H1 (cell line): ENCODE data around the gene GNB1.

Experiments
- GABPA ChIP-seq: IDR thresholded peaks from 2 replicates; pipeline ENCODE4 v1.6.1; 2011; ENCODE audit warnings: mild to moderate bottlenecking, low read length, moderate library complexity, borderline replicate concordance; ENCODE audit not compliant: insufficient read depth
- MAFK ChIP-seq: IDR thresholded peaks from 2 replicates; pipeline ENCODE4 v1.6.1; 2012; ENCODE audit warnings: low read depth, mild to moderate bottlenecking, improper control_type of control experiment, low read length
- RBBP5 ChIP-seq: IDR thresholded peaks from 2 replicates; pipeline ENCODE4 v1.7.1; 2012; ENCODE audit warnings: low read depth, mild to moderate bottlenecking, inconsistent platforms, low read length, moderate library complexity, borderline replicate concordance
- RXRA ChIP-seq: IDR thresholded peaks from 2 replicates; pipeline ENCODE4 v1.6.1; 2011; ENCODE audit warnings: low read depth, mild to moderate bottlenecking, low read length, moderate library complexity; ENCODE audit not compliant: insufficient read depth
- YY1 ChIP-seq: IDR thresholded peaks from 2 replicates; pipeline ENCODE4 v1.6.1; 2011; ENCODE audit warnings: low read depth, mild to moderate bottlenecking, low read length

GRCh38 chr1:1794999-1795398 is 95.9 kb downstream of the GNB1 start:
- no peak for TF ChIP-seq RXRA
- TF ChIP-seq GABPA, result no peak
- no peak for TF ChIP-seq MAFK
- TF ChIP-seq RBBP5, result no peak
- no peak for TF ChIP-seq YY1
